GM19372 (cell line): ENCODE data around the gene PIK3R1.
"Not testable (repeated sequence)": the region's sequence is repeated elsewhere in the genome, so short reads cannot be mapped to it uniquely, and the experiment has no call there.

Source experiments
- ATAC-seq: cut with Tn5 transposase; IDR thresholded peaks from one replicate; pipeline ENCODE4 v1.9.1; 2021; ENCODE audit warnings: mild to moderate bottlenecking, low read depth, moderate library complexity; ENCODE audit not compliant: unreplicated experiment

PIK3R1 gene

GRCh38 chr5:68225188-68225910 lies 9.8 kb downstream of the PIK3R1 start:
- no peak for ATAC-seq

- ATAC-seq, result no peak
Measured at GRCh38 chr5:68225911-68226545, 10.5 kb downstream of the PIK3R1 start.

GRCh38 chr5:68226546-68227073 lies 11.1 kb downstream of the PIK3R1 start:
- no peak for ATAC-seq

GRCh38 chr5:68227532-68228160 lies 12.1 kb downstream of the PIK3R1 start:
- ATAC-seq, result no peak

- ATAC-seq, result no peak
Measured at GRCh38 chr5:68229416-68229815, 13.9 kb downstream of the PIK3R1 start.

- no peak for ATAC-seq
Measured at GRCh38 chr5:68230285-68230684, 14.7 kb downstream of the PIK3R1 start.

- ATAC-seq, result no peak
Measured at GRCh38 chr5:68231414-68232076, 16.0 kb downstream of the PIK3R1 start.

GRCh38 chr5:68232277-68232676 lies 16.7 kb downstream of the PIK3R1 start:
- no peak for ATAC-seq

GRCh38 chr5:68233075-68233474 lies 17.5 kb downstream of the PIK3R1 start:
- no peak for ATAC-seq

- ATAC-seq, result not testable (repeated sequence)
Measured at GRCh38 chr5:68235229-68235628, 19.7 kb downstream of the PIK3R1 start.

- ATAC-seq, result no peak
Measured at GRCh38 chr5:68237715-68238114, 22.2 kb downstream of the PIK3R1 start.

GRCh38 chr5:68239487-68239886 lies 23.9 kb downstream of the PIK3R1 start:
- ATAC-seq, result no peak

- ATAC-seq, result peak; percentile 52
Measured at GRCh38 chr5:68240202-68240601, 24.6 kb downstream of the PIK3R1 start.

- ATAC-seq, result no peak
Measured at GRCh38 chr5:68240771-68241170, 25.2 kb downstream of the PIK3R1 start.

GRCh38 chr5:68242743-68243142 lies 27.2 kb downstream of the PIK3R1 start:
- ATAC-seq, result no peak

- ATAC-seq, result no peak
Measured at GRCh38 chr5:68243251-68243650, 27.7 kb downstream of the PIK3R1 start.

GRCh38 chr5:68243681-68244080 lies 28.1 kb downstream of the PIK3R1 start:
- ATAC-seq, result no peak

- ATAC-seq, result no peak
Measured at GRCh38 chr5:68245319-68245718, 29.8 kb downstream of the PIK3R1 start.

- no peak for ATAC-seq
Measured at GRCh38 chr5:68246802-68247201, 31.2 kb downstream of the PIK3R1 start.

GRCh38 chr5:68247627-68248026 lies 32.1 kb downstream of the PIK3R1 start:
- ATAC-seq, result no peak

- no peak for ATAC-seq
Measured at GRCh38 chr5:68248896-68249295, 33.3 kb downstream of the PIK3R1 start.
